Measurements from ENCODE around the gene CCDC179.

Gene CCDC179

GRCh38 chr11:22807855-22808570, 52.3 kb downstream of the CCDC179 start:
- FAIRE-seq, result no peak

GRCh38 chr11:22807391-22807790, 52.9 kb downstream of the CCDC179 start:
- no peak for FAIRE-seq

GRCh38 chr11:22802861-22803260, 57.4 kb downstream of the CCDC179 start:
- no peak for FAIRE-seq

- FAIRE-seq, result no peak
These were observed 59.8 kb downstream of the CCDC179 start for GRCh38 chr11:22800482-22800881.

GRCh38 chr11:22798901-22799300, 61.4 kb downstream of the CCDC179 start:
- no peak for FAIRE-seq

GRCh38 chr11:22797047-22797446, 63.2 kb downstream of the CCDC179 start:
- FAIRE-seq, result no peak

All from A204.1 (cell line).